HepG2 (cell line): Measurements from ENCODE around the gene MRO.

Experiments used
- MED1 ChIP-seq: sonication (generic); formaldehyde crosslinking; IDR thresholded peaks from 2 replicates; pipeline ENCODE4 v1.4.0; 2020; ENCODE audit warnings: missing genetic modification reagents
- POLR2AphosphoS5 ChIP-seq: IDR thresholded peaks from 2 replicates; pipeline ENCODE4 v1.6.1; 2012; ENCODE audit warnings: low read depth, low read length
- ZNF274 ChIP-seq: sonication (generic); formaldehyde crosslinking; IDR thresholded peaks from 2 replicates; pipeline ENCODE4 v1.5.1; 2020; ENCODE audit warnings: mild to moderate bottlenecking, missing genetic modification reagents
- TF ChIP-seq, protein P1 (sequence below): sonication (generic); formaldehyde crosslinking; IDR thresholded peaks from 2 replicates; pipeline ENCODE4 v1.4.0; 2020; ENCODE audit warnings: missing genetic modification reagents

DNA sequence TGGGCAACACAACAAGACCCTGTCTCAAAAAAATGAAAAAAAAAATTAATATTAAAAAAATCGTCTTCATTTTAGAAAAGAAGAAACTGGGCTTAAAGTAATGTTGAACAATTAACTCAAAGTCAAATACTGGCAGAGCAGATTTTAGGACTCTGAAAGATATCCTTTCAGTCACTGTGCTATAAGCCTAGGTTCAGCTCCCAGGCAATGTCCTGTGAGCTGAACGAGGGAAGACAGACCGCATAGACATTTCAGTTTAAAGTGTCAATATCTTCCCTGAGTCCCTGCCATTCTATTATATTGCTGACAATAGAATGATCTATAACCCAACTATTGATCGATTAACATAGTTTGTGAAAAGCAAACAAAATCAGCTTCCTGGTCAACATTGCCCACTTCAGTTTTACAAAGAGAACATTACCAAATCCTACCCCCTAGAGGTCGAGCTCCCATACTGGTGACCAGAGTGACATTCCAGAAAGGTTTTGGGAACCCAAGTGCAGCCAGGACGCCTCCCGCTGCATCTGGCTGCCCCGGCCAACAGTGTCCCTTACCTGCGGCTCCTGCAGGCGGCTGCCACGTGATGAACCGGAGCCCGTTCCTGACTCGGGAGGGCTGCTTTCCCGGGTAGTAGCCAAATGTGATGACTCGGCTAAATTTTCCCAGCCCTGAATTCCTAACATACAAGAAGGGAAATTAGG lies 639 bp downstream of the MRO start:
- TF ChIP-seq POLR2AphosphoS5, result no peak
- no peak for TF ChIP-seq MED1 (CRISPR knock-in tag)
- TF ChIP-seq ZNF274 (CRISPR knock-in tag), result no peak
- TF ChIP-seq, protein P1, sequence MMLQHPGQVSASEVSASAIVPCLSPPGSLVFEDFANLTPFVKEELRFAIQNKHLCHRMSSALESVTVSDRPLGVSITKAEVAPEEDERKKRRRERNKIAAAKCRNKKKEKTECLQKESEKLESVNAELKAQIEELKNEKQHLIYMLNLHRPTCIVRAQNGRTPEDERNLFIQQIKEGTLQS (CRISPR knock-in tag), result no peak
